Activated naive CD4-positive, alpha-beta T cell treated with anti-CD3 and anti-CD28 coated beads, Interleukin-2, amount 50 U/mL, for 72 hours (primary cell): ENCODE data around the gene KLK14. TPM values are rescaled to one million over a fixed set of nuclear protein-coding genes. Genes with fewer than 3 reads are reported as not detected.
A peak's percentile ranks its signal among the peaks of the same experiment; 100 is the strongest.

Source experiments
- ATAC-seq, 2 donors: fragments of 150-1000 bp; cut with Tn5 transposase; 2 replicates each; pipeline ENCODE4 v1.10.0; 2021; ENCODE audit warnings: mild to moderate bottlenecking in 2 of 2, moderate library complexity in 2 of 2
- DNase-seq, 2 donors: peaks; one replicate each; pipeline ENCODE4 v3.0.0; 2021 to 2022; ENCODE audit warnings: low spot score in 2 of 2
- H3K27ac Mint-ChIP-seq, 2 donors: one replicate each; pipeline ENCODE4 v1.8.0; 2022; ENCODE audit warnings: mild to moderate bottlenecking in 2 of 2, mixed read lengths in 2 of 2
- H3K36me3 Mint-ChIP-seq, 2 donors: one replicate each; pipeline ENCODE4 v1.8.0; 2022; ENCODE audit warnings: mixed read lengths in 2 of 2
- H3K9me3 Mint-ChIP-seq, 2 donors: one replicate each; pipeline ENCODE4 v1.8.0; 2022; ENCODE audit warnings: mixed read lengths in 2 of 2
- total RNA-seq, 2 donors: library from RNA; stranded (reverse); gene quantifications; one replicate each; pipeline ENCODE4 v1.2.3, GENCODE V29; 2022

Gene KLK14, protein sequence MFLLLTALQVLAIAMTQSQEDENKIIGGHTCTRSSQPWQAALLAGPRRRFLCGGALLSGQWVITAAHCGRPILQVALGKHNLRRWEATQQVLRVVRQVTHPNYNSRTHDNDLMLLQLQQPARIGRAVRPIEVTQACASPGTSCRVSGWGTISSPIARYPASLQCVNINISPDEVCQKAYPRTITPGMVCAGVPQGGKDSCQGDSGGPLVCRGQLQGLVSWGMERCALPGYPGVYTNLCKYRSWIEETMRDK
- total RNA-seq, result under 1 TPM; 0.68 to 0.80 TPM

GRCh38 chr19:51082611-51083010 lies at the start of gene KLK14:
KLK14 (minus strand) TSS chr19:51082887; CDS start chr19:51082614, 273 bp downstream.
- Mint-ChIP-seq H3K27ac (peak within 1 kb of the TSS; percentile 37 to 72), H3K36me3 (no peaks in the 10 kb centered on the region), H3K9me3 (no peaks in the 10 kb centered on the region)

GRCh38 chr19:51131780-51132680 lies 49.3 kb upstream of the KLK14 start:
- H3K9me3 Mint-ChIP-seq, result peaks cover 4 to 7% of the 10 kb centered on the region in 2 donors
- DNase-seq (no peak), ATAC-seq (peak; percentile 39 to 67)
- peaks cover 23 to 24% of the 10 kb centered on the region in 2 donors for H3K36me3 Mint-ChIP-seq
- peak overlapping the region; percentile 55 to 80 for H3K27ac Mint-ChIP-seq

More at GRCh38 chr19:51082611-51083010, at the start of gene KLK14:
- ATAC-seq, result no peak
- DNase-seq, result no peak

GRCh38 chr19:51129716-51130115 lies 47.0 kb upstream of the KLK14 start:
- Mint-ChIP-seq H3K36me3 (peaks cover 3 to 8% of the 10 kb centered on the region in 2 donors), H3K27ac (peak overlapping the region; percentile 70 to 84), H3K9me3 (peaks cover 2 to 3% of the 10 kb centered on the region in 2 donors)
- DNase-seq (no peak), ATAC-seq (no peak)

GRCh38 chr19:51128227-51128626 lies 45.5 kb upstream of the KLK14 start:
- H3K9me3 Mint-ChIP-seq, result no peaks in the 10 kb centered on the region
- peak overlapping the region in 1 of 2 donors; percentile 19 for H3K27ac Mint-ChIP-seq
- DNase-seq (no peak), ATAC-seq (no peak)
- H3K36me3 Mint-ChIP-seq, result peaks cover 0 to 5% of the 10 kb centered on the region in 2 donors

- H3K9me3 Mint-ChIP-seq, result no peaks in the 10 kb centered on the region
- H3K27ac Mint-ChIP-seq, result peak overlapping the region; percentile 65 to 83
- ATAC-seq (peak; percentile 51 to 63), DNase-seq (peak in 1 of 2 donors; percentile 42)
- H3K36me3 Mint-ChIP-seq, result peaks cover 0 to 5% of the 10 kb centered on the region in 2 donors
Observed at GRCh38 chr19:51127755-51128154, 45.1 kb upstream of the KLK14 start.

DNA sequence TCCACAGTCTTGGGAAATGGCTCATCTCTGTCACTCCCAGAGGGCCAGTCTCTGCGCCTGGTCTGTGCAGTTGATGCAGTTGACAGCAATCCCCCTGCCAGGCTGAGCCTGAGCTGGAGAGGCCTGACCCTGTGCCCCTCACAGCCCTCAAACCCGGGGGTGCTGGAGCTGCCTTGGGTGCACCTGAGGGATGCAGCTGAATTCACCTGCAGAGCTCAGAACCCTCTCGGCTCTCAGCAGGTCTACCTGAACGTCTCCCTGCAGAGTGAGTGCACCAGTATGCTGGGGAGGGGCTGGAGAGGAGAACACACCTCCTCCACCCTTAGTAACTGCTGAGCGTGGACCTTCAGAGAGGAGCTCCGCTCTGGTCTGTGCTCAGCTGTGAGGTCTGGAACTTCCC lies 44.3 kb upstream of the KLK14 start:
- ATAC-seq, result no peak
- peak overlapping the region in 1 of 2 donors; percentile 83 for H3K27ac Mint-ChIP-seq
- H3K9me3 Mint-ChIP-seq, result no peaks in the 10 kb centered on the region
- peak in 1 of 2 donors; percentile 34 for DNase-seq
- H3K36me3 Mint-ChIP-seq, result no peaks in the 10 kb centered on the region

DNA sequence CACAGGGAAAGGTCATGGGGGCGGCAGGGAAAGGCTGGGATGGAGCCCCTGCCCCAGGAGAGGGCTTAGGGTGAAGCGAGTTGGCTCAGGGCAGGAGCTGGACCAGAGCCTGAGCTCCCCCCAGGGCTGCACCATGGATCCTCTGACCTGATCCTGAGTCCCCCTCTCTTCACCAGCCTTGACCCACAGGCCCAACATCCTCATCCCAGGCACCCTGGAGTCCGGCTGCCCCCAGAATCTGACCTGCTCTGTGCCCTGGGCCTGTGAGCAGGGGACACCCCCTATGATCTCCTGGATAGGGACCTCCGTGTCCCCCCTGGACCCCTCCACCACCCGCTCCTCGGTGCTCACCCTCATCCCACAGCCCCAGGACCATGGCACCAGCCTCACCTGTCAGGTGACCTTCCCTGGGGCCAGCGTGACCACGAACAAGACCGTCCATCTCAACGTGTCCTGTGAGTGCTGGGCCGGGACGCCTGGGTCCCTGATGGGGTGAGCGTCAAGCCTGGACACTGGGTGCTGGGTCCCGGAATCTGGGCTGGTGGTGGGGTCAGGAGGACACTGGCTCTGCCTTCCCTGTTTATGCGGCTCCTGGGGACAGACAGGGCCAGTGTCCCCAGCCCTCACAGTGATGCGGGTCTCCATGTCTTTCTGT lies 42.9 kb upstream of the KLK14 start:
- peak in 1 of 2 donors; percentile 48 for DNase-seq
- Mint-ChIP-seq H3K27ac (peak overlapping the region in 1 of 2 donors; percentile 83), H3K36me3 (no peaks in the 10 kb centered on the region), H3K9me3 (peaks cover 4 to 5% of the 10 kb centered on the region in 2 donors)
- ATAC-seq, result no peak

DNA sequence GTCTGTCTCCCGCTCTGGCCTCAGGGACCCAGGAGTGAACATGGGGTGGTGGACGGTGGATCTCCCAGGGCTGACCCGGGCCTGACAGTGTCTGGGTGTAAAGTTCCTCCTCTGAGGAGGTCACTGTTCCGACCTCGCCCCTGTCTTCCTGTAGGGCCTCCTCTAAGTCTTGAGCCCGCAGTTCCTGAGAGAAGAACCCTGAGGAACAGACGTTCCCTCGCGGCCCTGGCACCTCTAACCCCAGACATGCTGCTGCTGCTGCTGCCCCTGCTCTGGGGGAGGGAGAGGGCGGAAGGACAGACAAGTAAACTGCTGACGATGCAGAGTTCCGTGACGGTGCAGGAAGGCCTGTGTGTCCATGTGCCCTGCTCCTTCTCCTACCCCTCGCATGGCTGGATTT lies 42.0 kb upstream of the KLK14 start, which contains the start of gene SIGLEC9:
TSS of gene SIGLEC9 (plus strand) at position 178 of the 400 bp plus-strand sequence. CDS start at position 247, 69 bp downstream.
- ATAC-seq, result no peak
- peaks cover 4 to 5% of the 10 kb centered on the region in 2 donors for H3K9me3 Mint-ChIP-seq
- peak within 1 kb of the TSS; percentile 65 to 83 for H3K27ac Mint-ChIP-seq
- DNase-seq, result no peak
- H3K36me3 Mint-ChIP-seq, result no peaks in the 10 kb centered on the region

DNA sequence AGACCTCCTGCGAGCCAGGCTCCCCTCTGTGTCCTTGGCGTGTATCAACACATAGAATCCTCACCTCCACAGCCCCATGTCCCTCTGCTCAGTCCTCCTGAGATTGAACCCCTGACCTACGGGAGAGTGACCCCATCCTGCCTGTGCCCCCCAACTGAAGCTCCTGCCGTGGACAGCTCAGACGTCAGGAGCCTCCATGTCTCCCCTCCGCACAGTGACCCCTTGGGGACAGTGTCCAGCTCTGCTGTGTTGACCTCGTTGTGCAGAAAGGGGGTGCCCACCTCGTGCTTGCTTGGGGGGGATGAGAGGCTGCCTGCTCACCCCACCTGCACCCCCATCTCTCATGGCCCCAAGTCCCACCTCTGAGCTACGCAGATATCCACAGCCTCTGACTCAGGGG lies 41.5 kb upstream of the KLK14 start:
- no peaks in the 10 kb centered on the region for H3K36me3 Mint-ChIP-seq
- ATAC-seq (no peak), DNase-seq (no peak)
- peaks cover 4 to 5% of the 10 kb centered on the region in 2 donors for H3K9me3 Mint-ChIP-seq
- peak overlapping the region; percentile 63 to 83 for H3K27ac Mint-ChIP-seq

GRCh38 chr19:51123802-51124201 lies 41.1 kb upstream of the KLK14 start:
- DNase-seq (no peak), ATAC-seq (no peak)
- peak overlapping the region; percentile 63 to 83 for H3K27ac Mint-ChIP-seq
- no peaks in the 10 kb centered on the region for H3K36me3 Mint-ChIP-seq
- H3K9me3 Mint-ChIP-seq, result peaks cover 4 to 5% of the 10 kb centered on the region in 2 donors

GRCh38 chr19:51123381-51123800 lies 40.7 kb upstream of the KLK14 start:
- DNase-seq (no peak), ATAC-seq (peak; percentile 66 to 68)
- peaks cover 4 to 5% of the 10 kb centered on the region in 2 donors for H3K9me3 Mint-ChIP-seq
- H3K36me3 Mint-ChIP-seq, result no peaks in the 10 kb centered on the region
- peak overlapping the region; percentile 6 to 83 for H3K27ac Mint-ChIP-seq

GRCh38 chr19:51122112-51122981 lies 39.7 kb upstream of the KLK14 start:
- H3K9me3 Mint-ChIP-seq, result peaks cover 4 to 5% of the 10 kb centered on the region in 2 donors
- no peaks in the 10 kb centered on the region for H3K36me3 Mint-ChIP-seq
- DNase-seq (no peak), ATAC-seq (peak; percentile 40 to 56)
- H3K27ac Mint-ChIP-seq, result peak overlapping the region in 1 of 2 donors; percentile 74

- ATAC-seq (no peak), DNase-seq (no peak)
- Mint-ChIP-seq H3K36me3 (no peaks in the 10 kb centered on the region), H3K9me3 (peaks cover 4 to 5% of the 10 kb centered on the region in 2 donors), H3K27ac (no peak overlapping the region)
Observed at GRCh38 chr19:51121257-51121656, 38.6 kb upstream of the KLK14 start.

- Mint-ChIP-seq H3K27ac (no peak overlapping the region), H3K9me3 (peaks cover 4 to 5% of the 10 kb centered on the region in 2 donors), H3K36me3 (no peaks in the 10 kb centered on the region)
- ATAC-seq (no peak), DNase-seq (no peak)
Observed at GRCh38 chr19:51120160-51120559, 37.5 kb upstream of the KLK14 start.

GRCh38 chr19:51119611-51120010 lies 36.9 kb upstream of the KLK14 start:
- Mint-ChIP-seq H3K27ac (no peak overlapping the region), H3K36me3 (no peaks in the 10 kb centered on the region), H3K9me3 (peaks cover 4 to 5% of the 10 kb centered on the region in 2 donors)
- ATAC-seq, result no peak
- no peak for DNase-seq

DNA sequence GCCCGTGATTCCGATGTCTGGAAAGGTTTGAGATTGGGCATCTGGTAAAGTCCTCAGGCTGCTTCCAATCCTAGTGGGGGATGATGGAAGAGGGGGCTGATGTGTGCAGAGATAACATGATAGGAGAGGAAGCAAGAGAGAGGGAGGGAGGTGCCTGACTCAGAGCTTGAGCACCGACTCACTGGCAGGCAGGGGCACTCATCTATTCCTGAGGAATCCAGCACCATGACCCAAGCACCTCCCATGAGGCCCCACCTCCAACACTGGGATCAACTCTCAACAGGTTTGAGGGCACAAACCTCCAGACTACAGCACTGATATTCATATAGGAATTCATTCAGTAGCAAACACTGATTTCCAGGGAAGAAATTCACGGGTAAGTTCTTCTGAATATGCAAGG lies 36.4 kb upstream of the KLK14 start:
- no peak for ATAC-seq
- no peak for DNase-seq
- Mint-ChIP-seq H3K27ac (no peak overlapping the region), H3K36me3 (no peaks in the 10 kb centered on the region), H3K9me3 (peaks cover 4 to 5% of the 10 kb centered on the region in 2 donors)
